GM23248 (cell line): ENCODE measurements around the gene FIGNL1.

ENCODE experiments used
- EZH2 ChIP-seq: fragments of 200-600 bp; sonication (generic); IDR thresholded peaks from 2 replicates; pipeline ENCODE4 v1.6.1; 2018; ENCODE audit warnings: antibody characterized with exemption, mild to moderate bottlenecking; ENCODE audit not compliant: insufficient read depth, poor library complexity, severe bottlenecking
- EZH2phosphoT487 ChIP-seq: fragments of 200-600 bp; sonication (generic); IDR thresholded peaks from 2 replicates; pipeline ENCODE4 v1.6.1; 2018; ENCODE audit warnings: antibody characterized with exemption, moderate library complexity, mild to moderate bottlenecking, low read depth; ENCODE audit not compliant: insufficient read depth

DNA sequence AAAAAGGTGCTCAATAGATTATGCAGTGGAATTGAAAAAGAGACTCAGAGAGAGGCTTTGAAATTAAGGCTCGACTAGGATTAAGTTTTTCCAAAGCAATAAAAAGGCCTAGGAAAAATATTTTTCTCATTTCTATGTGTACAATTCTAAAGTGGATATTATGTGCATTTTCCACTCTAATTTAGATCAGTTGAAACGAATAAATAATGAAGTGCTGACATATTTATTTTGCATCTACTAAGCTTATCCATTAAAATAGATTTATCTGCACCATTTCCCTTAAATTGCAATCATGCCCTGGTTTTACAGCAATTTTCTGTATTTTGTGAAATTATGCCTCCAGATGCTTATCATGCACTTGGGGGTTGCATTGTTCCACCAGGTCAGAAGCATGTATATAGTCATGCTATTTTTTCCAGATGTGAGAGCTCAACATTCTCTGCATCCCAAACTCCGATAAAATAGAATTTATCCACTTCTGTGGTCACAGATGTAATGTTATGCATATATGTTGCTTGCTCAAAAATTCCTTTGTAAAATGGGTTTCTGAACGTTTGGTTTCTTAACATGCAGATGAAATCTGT lies 18.3 kb downstream of the FIGNL1 start:
- TF ChIP-seq EZH2phosphoT487, result no peak
- TF ChIP-seq EZH2, result no peak
